AG08396 (cell line): ENCODE measurements around the gene LCE5A.
"Not testable (repeated sequence)": the region's sequence is repeated elsewhere in the genome, so short reads cannot be mapped to it uniquely, and the experiment has no call there.

Source experiments
- DNase-seq: peaks from one replicate; pipeline ENCODE4 v3.0.0; 2012; ENCODE audit warnings: low spot score, mixed read lengths

Gene LCE5A

DNA sequence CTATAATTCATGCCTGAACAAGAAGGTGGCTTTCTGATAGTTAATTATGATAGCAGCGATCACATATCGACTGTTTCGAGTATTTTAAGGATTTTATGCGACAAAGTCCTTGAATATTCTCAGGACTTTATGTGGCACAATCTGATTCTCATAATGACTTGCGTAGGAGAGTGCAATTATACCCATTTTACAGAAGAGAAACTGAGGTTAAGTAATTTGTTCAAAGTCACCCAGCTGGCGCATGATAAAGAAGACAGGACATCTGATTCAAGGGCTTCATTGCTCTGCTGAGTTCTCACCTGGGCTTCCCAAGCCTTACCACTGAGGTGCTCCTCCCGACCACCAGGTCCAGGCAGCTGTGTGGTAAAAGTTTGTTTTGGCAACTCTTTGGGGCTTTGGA lies 5.5 kb downstream of the LCE5A start:
- DNase-seq, result no peak

DNA sequence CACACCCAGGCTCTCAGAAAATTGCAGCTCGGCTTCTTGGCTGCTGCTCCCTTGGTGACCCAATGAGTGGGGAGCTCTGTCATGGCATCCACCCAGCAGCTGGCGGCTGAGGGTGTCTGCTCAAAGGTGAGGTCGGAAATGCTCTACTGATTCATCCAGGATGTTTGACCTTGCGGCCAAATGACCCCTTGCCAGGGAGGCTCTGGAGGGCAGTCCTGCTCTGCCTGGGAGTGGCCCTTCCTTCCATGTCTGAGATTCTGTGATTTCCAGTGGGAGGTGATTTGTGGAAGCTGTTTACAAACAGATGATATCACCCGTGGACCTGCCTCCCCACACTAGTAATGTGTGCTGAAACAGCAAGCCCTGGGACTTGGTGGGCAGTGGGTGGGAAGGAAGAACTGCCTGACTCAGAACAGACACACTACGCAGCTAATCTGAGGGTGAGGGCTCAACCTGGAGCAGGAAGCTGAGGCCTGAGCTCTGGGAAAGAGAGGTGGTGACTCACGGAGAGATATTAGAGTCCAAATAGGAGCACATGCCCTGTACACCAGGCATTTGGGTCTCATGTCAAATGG lies 6.7 kb downstream of the LCE5A start:
- DNase-seq, result peak; percentile 19

DNA sequence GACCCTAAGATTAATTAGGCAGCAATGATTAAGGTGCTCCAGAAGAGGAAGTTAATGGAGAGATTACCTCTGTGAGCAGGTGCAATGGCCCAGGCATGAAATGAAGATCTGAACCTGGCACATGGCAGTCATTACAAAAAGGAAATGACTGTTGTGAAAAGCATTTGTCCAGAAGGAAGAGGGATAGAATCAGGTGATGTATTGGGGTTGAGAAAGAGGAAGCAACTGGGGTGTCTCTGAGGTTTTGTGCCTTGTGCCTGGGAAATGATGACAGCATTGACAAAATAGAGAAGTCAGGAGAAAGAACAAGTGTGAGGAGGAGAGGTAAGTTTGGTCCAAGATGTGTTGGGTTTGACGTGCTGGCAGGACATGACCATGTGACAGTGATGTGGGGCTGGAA lies 9.2 kb downstream of the LCE5A start:
- no peak for DNase-seq

DNA sequence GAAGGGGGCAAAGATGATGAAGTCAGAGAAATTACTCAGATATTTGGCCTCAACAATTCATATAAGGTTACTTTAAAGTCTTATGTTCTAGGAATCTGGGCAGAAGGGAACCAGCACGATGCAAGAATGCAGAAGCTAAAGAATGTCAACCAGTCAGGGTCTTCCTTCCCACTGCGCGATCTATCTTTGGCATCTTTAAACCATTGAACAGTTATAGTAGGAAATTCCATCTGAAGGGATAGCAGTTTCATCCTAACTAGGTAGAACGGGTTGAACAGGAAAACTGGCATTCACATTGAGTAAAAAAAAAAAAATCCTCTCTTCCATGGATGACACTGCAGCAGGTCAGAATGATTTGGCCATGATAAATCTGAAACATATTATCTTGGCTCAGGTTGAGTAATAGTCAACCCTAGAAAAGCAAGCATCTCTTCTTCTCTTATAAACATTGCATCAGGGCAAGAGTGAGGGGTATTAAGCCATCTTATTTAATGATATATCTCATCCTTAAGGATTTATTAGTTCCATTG lies 10.0 kb downstream of the LCE5A start:
- DNase-seq, result no peak

DNA sequence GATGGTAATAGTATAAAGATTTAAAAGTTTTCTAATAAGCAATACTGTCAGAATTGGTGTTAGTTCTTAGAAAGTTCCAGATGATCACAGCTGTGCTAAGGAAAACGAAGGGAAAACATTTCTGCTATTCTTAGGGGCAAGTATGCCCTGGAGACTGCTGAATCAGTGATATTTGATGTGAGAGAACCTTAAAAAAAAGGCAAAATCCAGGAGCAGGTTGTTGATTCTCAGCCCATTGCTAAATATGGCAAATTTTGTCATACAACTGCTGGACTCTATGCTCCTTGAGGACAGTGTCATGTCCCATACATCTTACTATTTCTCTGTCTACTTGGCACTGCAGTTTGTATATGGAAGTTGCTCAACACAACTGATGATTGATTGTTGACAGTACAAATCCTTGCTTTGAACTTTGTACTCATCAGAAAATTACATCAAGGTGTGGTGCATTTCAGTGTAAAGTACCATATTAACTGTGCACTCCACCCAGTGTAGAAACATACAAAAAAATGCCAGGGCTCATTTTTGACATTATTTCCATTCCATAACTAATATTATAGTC lies 14.6 kb downstream of the LCE5A start:
- DNase-seq, result no peak

DNA sequence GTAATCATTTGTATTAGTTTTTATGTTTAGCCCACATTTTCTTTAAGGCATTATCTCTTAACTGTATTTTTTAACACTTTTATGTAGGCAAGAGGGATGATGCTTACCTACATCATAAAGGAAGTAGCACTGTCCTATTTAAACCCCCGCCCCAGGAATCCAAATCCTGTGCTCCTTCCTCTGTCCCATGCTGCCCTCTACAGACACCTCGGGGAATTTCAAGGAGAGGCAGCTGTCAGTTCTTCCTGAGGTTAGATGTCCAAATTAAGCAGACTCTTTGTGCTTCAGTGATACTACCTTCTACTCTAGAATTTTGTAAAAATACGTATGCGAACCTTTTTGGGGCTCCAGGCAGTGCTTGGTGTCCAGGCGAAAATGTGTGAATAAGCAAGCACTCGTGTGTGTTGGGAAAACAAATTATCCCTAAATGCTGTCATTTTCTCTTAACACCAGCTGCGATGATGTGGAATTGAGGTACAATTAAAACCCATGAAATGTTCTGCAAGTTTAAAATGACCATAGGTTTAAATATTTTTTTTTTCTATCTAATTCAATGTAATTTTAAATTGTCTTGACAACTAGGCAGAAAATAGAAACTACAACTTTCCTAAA lies 22.8 kb downstream of the LCE5A start:
- DNase-seq, result peak; percentile 47

DNA sequence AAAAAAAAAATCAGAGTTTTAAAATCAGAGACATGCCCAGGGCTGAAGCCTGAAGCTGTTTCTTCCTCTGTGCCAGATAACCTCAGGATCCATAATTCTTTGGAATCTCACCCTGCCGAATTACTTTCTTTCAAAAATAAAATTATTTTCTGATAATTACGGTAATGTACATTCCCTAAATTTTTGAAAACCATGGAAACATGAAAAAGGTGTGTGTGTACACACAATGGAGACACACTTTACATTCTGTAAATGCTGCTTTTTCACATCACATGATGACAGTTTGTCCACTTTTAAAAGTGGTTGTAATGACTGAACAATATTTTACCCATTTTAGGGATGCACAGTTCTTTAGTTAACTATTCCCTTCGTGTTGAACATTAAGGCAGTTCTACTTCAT lies 25.2 kb downstream of the LCE5A start:
- no peak for DNase-seq

DNA sequence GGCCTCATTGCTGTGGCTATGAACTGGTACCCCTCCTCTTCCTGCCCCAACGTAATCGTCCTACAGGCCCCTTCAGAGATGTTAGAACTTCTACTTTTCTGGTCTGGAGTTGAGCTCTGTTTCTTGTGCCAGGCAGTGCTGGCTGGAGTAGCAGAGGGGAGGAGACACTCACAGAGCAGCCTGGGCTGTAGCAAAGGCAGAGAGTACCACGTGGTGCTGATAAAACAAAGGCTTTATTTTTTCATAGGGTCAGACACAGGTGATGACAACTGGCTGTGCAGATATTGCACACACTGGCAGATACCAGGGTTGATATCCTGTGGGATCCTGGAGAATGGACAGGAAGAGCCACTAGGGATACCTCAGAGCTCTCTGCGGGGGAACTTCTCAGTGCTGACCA lies 26.9 kb downstream of the LCE5A start:
- DNase-seq, result no peak

DNA sequence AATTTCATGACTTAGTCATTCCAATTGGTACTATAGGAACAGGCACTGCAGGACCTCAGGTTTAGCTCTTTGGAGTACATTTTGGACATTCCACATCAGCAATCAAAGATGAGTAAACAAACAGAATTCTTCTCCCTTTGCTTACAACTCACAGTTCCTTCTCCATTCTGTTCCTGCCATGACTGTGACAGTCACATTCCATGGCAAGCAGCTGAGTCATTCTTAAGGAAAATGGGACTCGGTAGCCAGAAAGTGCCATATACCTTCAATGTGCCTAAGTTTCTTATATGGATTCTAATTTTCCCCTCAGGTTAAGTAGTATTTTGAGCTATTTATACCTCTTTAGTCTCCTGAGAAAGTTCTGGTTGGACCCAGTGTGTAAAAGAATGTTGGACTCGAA lies 29.3 kb downstream of the LCE5A start:
- no peak for DNase-seq

DNA sequence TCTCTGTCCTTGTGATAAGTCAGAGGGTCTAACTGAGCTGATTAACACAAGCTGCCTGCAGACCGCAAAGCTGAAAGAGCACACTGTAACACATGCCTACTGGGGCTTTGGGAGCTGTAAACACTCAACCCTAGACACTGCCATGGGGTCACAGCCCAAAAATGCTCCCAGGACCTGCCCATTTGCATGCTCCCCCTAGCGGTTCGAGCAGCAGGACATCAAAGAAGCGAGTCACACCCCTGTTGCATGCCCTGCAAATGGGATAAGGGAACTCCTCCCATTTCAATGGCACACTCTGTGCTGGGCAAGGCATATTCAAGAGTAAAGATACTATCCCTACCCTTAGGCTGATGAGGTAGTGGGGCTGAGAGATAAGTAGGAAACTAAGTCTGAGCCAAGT lies 33.2 kb downstream of the LCE5A start:
- DNase-seq, result no peak

DNA sequence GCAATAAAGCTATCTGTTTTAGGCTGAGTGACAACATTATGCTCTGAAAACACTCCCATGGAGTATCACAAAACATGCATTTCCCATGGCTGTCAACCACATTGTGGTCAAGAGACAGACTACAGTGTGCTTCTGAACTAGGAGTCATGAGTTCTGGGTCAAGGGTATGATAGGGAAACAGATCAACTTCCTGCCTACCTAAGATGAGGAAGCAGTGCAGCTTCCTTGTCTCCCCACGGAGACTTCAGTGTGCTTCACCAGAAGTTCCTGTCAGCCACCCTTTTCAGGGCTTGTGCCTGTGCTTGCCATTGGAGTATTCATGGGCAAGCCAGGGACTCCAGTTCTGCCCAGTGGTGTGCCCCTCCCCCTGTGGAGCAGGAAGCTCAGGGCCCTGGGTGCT lies 36.1 kb downstream of the LCE5A start:
- no peak for DNase-seq

DNA sequence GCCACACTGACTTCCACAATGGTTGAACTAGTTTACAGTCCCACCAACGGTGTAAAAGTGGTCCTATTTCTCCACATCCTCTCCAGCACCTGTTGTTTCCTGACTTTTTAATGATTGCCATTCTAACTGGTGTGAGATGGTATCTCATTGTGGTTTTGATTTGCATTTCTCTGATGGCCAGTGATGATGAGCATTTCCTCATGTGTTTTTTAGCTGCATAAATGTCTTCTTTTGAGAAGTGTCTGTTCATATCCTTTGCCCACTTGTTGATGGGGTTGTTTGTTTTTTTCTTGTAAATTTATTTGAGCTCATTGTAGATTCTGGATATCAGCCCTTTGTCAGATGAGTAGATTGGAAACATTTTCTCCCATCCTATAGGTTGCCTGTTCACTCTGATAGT lies 37.8 kb downstream of the LCE5A start:
- not testable (repeated sequence) for DNase-seq
